Nephron (organoid): ENCODE data around the gene PPM1F.

Experiments used
- H3K27ac Mint-ChIP-seq, 3 experiments: 2 replicates each; pipeline ENCODE4 v1.8.0; 2020; ENCODE audit warnings: mixed read lengths in 3 of 3, mild to moderate bottlenecking in 2 of 3, moderate library complexity in 1 of 3
- H3K27me3 Mint-ChIP-seq: 2 replicates; pipeline ENCODE4 v1.8.0; 2021; ENCODE audit warnings: low read depth, mild to moderate bottlenecking, moderate library complexity, mixed read lengths
- H3K36me3 Mint-ChIP-seq: 2 replicates; pipeline ENCODE4 v1.8.0; 2020; ENCODE audit warnings: low read depth, mixed read lengths
- H3K4me1 Mint-ChIP-seq: 2 replicates; pipeline ENCODE4 v1.8.0; 2020; ENCODE audit warnings: mixed read lengths
- H3K4me3 Mint-ChIP-seq, 3 experiments: 2 replicates each; pipeline ENCODE4 v1.8.0; 2020; ENCODE audit warnings: mild to moderate bottlenecking in 3 of 3, mixed read lengths in 3 of 3, moderate library complexity in 2 of 3
- H3K9me3 Mint-ChIP-seq: 2 replicates; pipeline ENCODE4 v1.8.0; 2020; ENCODE audit warnings: mixed read lengths
- TF ChIP-seq, protein P1 (sequence below), 3 experiments: fragments of 200-600 bp; sonication (generic); IDR thresholded peaks; one replicate each; pipeline ENCODE4 v1.5.0; 2021; ENCODE audit warnings: antibody characterized with exemption in 3 of 3; ENCODE audit not compliant: unreplicated experiment in 3 of 3

Gene PPM1F

DNA sequence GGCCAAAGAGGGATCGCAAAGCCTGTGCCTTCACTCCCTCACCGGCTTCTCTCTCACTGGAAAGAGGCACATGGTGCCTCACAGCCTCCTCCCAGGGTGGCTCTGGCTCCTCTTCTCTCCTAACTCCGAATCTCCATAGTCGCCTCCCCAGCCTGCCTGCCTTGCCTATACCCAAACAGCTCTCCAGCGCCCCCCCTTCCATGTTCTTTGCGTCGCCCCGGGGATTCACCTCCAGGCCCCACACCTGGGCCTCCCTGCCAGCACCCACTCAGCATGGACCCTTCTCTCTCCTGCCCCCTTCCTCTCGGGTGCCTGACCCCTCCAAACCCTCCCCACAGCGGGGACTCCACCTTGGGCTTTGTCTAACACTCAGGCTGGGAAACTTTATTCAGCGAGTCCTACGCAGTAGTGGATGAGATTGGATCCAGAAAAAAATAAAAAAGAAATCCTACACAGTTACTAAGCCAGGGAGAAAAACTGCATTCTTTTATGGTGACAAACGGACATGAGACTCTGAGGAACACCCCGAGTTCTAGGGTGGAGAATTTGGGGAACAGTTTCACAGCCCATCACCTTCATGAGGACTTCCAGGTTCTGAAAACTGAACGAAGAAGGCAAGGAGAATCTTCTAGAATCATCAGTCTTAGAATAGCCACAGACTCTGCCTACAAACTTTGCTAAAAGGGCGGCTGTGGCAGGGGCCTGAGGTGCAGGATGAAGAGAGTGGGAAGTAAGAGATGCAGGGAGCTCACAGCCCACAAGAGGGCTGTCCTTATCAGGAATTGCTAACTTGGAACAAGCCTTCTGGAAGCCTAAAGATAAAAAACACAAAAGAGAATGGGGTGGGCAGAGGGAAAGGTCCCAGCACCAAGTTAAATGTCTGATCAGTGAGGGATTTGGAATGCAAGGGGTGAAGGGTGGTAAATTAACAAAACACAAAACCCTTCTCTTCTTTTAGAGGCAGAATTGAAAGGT lies 5.3 kb downstream of the PPM1F start:
- TF ChIP-seq, protein P1, sequence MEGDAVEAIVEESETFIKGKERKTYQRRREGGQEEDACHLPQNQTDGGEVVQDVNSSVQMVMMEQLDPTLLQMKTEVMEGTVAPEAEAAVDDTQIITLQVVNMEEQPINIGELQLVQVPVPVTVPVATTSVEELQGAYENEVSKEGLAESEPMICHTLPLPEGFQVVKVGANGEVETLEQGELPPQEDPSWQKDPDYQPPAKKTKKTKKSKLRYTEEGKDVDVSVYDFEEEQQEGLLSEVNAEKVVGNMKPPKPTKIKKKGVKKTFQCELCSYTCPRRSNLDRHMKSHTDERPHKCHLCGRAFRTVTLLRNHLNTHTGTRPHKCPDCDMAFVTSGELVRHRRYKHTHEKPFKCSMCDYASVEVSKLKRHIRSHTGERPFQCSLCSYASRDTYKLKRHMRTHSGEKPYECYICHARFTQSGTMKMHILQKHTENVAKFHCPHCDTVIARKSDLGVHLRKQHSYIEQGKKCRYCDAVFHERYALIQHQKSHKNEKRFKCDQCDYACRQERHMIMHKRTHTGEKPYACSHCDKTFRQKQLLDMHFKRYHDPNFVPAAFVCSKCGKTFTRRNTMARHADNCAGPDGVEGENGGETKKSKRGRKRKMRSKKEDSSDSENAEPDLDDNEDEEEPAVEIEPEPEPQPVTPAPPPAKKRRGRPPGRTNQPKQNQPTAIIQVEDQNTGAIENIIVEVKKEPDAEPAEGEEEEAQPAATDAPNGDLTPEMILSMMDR (IDR thresholded peaks at IDR 0.05; ENCODE audit: unreplicated experiment in 3 of 3) = peak; percentile 41 to 49 (median 46)
- H3K4me3 Mint-ChIP-seq = peak overlapping the region; percentile 14 to 70 (median 57)
- H3K36me3 Mint-ChIP-seq = peaks cover 18% of the 10 kb centered on the region
- H3K27ac Mint-ChIP-seq = peak overlapping the region; percentile 33 to 75 (median 55)
- peaks cover 53% of the 10 kb centered on the region for H3K4me1 Mint-ChIP-seq
- no peaks in the 10 kb centered on the region for H3K9me3 Mint-ChIP-seq
- H3K27me3 Mint-ChIP-seq = no peaks in the 10 kb centered on the region

DNA sequence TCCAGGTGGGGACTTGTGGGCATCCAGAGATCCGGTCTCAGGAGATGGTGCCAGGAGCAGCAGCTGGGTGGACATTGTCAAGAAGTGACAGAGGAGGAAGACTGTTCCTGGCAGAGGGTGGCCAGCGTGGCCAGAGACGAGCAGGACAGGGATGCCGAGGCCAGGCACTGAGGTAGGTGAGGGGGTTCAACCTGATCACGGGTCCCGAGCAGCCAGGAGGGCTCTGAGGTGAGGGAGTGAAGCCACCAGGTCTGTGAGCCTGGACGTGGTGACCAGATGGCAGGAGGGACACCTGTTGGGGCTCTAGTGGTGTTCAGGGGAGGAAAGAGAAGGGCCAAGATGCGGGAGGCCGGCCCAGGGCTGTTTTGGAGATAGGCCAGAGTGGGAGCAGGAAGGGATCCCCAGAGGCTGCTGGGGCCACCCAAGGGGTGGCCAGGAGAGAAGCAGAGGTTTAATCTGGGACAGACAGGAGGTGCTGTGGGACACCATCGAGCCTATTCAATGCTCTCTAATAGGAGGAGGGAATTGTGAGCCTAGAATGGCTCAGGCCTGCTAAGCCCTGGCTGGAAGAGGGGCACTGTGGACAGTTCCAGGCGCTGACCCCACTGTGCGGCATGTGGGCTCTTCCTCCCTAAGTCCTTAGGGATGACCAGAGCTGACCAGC lies 6.3 kb downstream of the PPM1F start:
- TF ChIP-seq, protein P1 (IDR thresholded peaks at IDR 0.05; ENCODE audit: unreplicated experiment in 3 of 3) = no peak
- Mint-ChIP-seq H3K27me3 (no peaks in the 10 kb centered on the region), H3K9me3 (no peaks in the 10 kb centered on the region), H3K36me3 (peaks cover 20% of the 10 kb centered on the region), H3K4me3 (no peak overlapping the region), H3K27ac (no peak overlapping the region), H3K4me1 (peaks cover 49% of the 10 kb centered on the region)

DNA sequence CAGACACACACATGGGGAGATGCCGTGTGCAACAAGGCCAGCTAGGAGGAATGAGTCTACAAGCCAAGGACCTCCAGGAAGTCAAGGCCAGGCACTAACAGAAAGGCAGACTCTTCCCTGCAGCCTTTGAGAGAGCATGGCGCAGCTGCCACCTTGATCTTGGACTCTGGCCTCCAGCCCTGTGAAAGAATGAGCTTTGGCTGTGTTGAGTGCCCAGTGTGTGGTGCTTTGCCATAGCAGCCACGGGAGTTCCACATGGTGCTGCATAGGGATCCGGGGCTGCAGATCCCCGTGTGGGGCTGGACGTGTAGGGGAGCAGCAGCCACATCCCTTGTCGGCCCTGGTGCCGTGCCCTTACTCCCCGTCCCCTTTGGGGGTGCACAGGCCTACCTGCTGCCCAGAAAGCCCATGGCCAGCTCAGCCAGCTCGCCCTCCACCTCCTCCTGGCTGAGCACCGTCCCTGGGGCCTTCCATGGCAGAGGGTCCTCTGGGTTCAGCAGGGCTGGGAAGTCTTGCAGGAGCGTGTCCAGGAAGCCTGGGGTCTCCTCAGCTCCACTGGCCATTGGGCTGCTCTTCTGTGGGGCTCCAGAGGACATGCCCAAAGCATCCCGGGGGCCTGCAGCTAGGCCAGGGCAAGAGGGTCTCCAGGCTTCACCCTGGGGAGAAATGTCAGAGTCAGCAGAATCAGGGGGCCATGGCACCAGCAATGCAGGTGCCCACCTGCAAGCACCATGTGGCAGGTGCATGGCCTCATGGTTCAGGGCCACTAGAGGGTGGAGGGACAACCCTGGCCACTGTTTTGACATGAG lies 7.0 kb downstream of the PPM1F start:
- Mint-ChIP-seq H3K4me3 (no peak overlapping the region), H3K27ac (no peak overlapping the region), H3K4me1 (peaks cover 47% of the 10 kb centered on the region), H3K27me3 (no peaks in the 10 kb centered on the region), H3K9me3 (no peaks in the 10 kb centered on the region), H3K36me3 (peaks cover 24% of the 10 kb centered on the region)
- TF ChIP-seq, protein P1 (IDR thresholded peaks at IDR 0.05; ENCODE audit: unreplicated experiment in 3 of 3) = no peak

DNA sequence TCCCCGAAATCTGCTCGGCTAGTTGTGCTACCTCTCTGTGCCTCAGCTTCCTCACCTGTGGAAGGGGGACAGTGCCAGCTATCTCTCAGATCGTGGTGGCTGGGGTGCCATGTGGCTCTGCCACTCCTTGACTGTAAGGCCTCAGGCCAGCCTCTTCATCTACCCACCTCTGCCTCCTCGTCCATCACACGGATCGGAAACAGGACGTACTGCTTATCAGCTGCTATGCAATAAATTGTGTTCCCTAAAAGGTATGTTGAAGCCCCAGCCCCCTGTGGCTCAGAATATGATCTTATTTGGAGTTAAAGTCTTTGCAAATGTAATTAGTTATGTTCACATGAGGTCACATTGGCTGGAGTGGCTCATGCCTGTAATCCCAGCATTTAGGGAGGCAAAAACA lies 7.8 kb downstream of the PPM1F start:
- Mint-ChIP-seq H3K9me3 (no peaks in the 10 kb centered on the region), H3K4me1 (peaks cover 48% of the 10 kb centered on the region), H3K27me3 (no peaks in the 10 kb centered on the region), H3K4me3 (no peak overlapping the region), H3K36me3 (peaks cover 24% of the 10 kb centered on the region), H3K27ac (no peak overlapping the region)
- TF ChIP-seq, protein P1 (IDR thresholded peaks at IDR 0.05; ENCODE audit: unreplicated experiment in 3 of 3) = no peak

DNA sequence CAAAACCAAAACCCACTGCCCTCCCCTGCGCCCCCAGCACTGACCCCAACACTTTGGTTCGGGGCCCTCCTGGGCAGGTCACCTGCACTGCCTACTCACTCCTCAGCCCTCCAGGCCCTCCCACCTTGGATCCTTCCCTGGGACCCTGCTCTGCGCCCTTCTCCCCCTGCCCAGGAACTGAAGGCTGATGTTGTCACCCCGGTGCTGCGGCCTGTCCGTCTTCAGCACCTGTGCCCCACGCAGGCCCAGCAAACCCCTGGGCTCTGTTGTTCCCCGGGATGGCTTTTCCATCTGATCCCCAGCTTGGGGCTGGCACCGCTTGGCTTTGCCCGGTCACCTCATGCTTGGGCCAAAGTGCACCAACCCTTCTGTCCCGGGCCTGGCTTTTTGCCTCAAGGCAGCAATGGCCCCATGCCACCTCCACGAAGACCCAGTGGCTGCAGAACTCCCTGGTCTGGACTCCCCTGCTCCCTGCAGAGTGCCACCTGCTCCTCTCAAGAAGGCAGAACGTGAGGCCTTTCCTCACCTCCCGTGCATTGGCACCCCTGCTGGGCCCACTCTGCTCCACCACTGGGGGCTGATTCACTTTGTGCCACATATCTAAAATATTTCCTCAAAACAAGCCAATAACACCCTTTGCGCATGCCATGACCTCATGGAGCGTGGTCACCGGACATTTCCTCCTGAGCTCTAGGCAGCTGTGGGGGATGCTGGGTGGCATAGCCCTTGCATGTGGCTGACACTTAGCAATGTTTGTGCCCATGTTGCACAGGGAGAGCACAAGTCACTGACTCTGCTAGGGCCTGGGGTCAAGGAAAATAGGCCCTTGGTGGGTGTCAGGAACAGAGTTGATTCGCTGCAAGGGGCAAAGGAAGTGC lies 8.8 kb downstream of the PPM1F start:
- H3K4me1 Mint-ChIP-seq = peaks cover 52% of the 10 kb centered on the region
- TF ChIP-seq, protein P1 (IDR thresholded peaks at IDR 0.05; ENCODE audit: unreplicated experiment in 3 of 3) = no peak
- H3K36me3 Mint-ChIP-seq = peaks cover 24% of the 10 kb centered on the region
- H3K9me3 Mint-ChIP-seq = no peaks in the 10 kb centered on the region
- no peak overlapping the region for H3K4me3 Mint-ChIP-seq
- H3K27me3 Mint-ChIP-seq = no peaks in the 10 kb centered on the region
- peak overlapping the region in 1 of 3 experiments; percentile 51 for H3K27ac Mint-ChIP-seq
